HG02970 (cell line): ENCODE measurements around the gene C2CD2L.
"Not testable (repeated sequence)": the region's sequence is repeated elsewhere in the genome, so short reads cannot be mapped to it uniquely, and the experiment has no call there.

Experiments used
- ATAC-seq: cut with Tn5 transposase; IDR thresholded peaks from one replicate; pipeline ENCODE4 v1.9.1; 2021; ENCODE audit warnings: mild to moderate bottlenecking, moderate library complexity, moderate number of reproducible peaks; ENCODE audit not compliant: unreplicated experiment, low FRiP score

C2CD2L gene

DNA sequence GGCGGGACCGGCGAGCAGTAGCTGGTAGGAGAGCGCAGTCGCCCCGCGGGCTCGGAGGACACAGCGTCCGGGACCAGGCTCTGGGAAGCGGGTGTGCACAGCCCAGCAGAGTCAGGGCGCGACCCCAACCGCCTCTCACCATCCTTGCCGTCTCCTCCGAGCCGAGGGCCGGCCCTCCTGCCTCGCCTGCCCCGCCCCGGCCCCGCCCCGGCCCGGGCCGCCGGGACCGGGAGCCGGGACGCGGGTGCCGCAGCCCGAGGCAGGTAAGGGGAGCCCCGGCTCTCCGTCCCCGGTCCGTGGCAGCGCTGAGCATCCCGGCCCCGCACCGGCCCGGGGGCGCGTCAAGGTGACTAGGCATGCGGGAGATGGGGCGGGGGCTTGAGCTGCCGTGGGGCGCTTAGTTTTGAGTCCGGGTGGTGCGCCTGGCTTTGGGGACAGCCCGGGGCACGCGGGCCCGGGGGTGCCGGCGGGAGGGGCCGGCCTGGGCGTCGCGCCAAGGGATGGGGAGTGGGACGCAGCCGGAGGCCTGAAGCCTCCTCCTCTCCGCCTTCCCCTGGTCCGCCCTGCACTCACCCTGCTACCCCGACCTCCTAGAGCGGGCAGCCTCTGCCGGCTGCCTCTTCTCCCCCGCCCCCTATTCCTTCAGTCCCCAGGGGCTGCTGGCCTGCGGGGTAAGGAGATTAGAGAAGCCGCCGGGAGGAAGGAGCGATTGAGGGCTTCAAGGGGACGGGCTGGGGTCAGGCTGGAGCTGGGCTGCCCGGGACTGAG, 42.1 kb downstream of the C2CD2L start, which contains the start of gene ABCG4:
ABCG4 (plus strand) TSS at position 35 of the 768 bp plus-strand sequence. CDS start 914 bp downstream, outside the sequence.
- no peak for ATAC-seq

GRCh38 chr11:119149786-119150275, 42.7 kb downstream of the C2CD2L start:
- ATAC-seq, result no peak

DNA sequence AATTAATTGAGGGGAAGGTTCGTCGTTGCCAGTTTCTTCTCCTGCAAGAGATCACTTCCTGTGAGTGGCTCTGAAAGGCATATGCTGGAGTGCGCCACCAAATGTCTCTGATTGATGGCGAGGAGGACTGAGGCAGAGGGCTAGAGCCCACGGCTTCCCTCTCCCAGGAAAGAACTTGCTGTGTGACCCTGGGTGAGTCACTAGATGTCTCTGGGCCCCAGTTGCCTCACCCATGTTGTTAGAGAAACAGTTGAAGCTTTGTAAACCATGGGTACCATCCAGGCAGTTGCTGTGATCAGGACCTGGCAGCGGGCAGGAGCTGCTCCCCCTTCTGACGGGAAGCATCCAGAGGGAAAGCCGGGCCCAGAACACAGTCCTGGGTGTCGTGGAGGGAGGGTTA, 44.9 kb downstream of the C2CD2L start:
- no peak for ATAC-seq

DNA sequence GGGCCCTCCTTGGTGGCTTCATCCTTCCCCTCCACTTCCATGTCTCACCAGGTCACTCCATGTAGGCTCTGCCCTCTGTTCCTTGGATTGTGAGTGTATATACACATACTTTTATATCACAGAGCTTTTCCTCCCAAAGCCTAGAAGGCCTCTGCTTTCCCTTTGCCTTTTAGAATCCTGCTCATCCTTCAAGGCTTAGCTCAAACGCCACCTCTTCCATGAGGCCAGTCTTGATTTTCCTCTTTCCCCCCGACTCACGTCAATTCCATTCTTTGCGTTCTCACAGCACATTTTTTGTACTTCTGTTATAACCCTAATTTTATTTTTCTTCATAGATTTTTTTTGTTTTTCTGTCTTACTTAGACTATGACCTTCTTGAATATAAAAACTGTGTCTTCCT, 45.5 kb downstream of the C2CD2L start:
- ATAC-seq, result no peak

GRCh38 chr11:119153049-119153818, 46.1 kb downstream of the C2CD2L start:
- ATAC-seq, result no peak

DNA sequence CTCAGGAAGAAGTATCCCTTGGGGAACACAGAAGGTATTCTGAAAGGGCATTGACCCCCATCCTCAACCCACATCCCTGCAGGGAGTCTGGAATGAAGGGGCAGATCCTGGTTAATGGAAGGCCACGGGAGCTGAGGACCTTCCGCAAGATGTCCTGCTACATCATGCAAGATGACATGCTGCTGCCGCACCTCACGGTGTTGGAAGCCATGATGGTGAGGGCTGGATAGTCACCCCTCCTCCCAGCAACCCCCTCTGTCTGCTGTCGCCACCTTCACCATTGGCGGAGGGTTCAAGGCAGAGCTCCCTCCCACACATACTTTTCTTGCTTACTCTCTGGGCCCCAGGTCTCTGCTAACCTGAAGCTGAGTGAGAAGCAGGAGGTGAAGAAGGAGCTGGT, 47.0 kb downstream of the C2CD2L start:
- ATAC-seq, result no peak

DNA sequence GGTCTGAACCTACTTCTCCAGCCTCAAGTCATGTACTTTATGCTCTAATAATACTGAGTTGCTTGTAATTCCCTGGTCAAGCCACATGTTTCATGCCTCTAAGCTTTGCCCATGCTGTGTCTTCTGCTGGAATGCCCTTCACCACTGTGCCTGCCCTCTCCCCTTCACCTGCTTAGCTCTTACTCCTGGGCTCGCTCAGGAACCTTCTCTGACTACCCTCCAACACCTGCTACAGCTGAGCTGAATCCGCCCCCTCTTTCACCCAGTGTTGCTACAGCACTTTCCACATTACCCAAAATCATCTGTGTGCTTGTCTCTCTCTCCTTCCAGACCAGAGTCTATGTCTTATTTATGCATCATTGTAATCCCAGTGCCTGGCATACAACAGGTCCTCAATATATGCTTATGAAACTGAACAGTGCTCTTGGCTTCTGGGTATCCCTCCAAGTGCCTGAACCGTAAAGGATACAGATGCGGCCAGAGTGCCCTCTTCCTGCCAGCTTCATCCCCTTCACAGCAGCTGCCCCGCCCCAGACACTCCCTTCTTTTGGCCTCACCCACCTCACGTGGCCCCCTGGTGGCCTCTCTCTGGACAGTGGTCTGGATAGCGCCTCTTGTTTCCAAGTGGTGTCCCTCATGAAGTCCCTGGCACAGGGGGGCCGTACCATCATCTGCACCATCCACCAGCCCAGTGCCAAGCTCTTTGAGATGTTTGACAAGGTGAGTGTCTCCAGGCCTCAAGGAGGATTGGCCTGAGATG, 48.8 kb downstream of the C2CD2L start:
- ATAC-seq, result no peak

GRCh38 chr11:119156496-119156895, 49.4 kb downstream of the C2CD2L start:
- no peak for ATAC-seq

- no peak for ATAC-seq
Measured at GRCh38 chr11:119157063-119157462, 49.9 kb downstream of the C2CD2L start.

- no peak for ATAC-seq
Measured at GRCh38 chr11:119158467-119158866, 51.3 kb downstream of the C2CD2L start.

DNA sequence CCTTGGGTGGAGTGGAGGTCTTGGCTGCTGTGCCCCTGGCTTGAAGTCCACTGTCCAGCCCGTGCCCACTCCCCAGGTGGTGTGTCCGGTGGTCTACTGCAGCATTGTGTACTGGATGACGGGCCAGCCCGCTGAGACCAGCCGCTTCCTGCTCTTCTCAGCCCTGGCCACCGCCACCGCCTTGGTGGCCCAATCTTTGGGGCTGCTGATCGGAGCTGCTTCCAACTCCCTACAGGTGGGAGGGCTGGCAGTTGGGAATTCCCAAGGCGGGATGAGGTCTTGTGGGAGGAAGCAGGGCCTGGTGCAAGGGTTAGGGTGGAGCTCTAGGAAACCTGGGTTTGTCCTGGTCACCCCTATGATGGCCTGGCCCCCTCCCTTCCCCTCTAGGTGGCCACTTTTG, 53.0 kb downstream of the C2CD2L start:
- ATAC-seq, result no peak

DNA sequence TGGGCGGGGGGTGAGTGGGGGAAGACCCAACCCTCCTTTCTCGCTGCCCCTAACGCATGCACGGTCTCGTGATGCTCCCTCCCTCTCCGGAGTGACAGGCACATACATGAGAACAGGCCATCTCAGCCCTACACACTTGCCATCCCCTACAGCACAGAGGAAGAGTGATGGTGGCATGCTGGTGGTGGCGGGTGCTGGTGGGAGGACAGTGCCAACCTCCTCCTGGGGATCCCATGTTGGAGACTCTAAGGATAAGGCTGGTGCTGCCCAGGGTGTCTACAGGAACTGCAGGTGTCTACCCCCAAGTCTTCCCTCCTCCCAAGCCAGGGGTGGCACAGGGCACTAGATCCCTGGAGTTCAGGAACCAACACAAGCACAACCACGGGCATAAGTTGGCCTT, 54.7 kb downstream of the C2CD2L start:
- ATAC-seq, result no peak

GRCh38 chr11:119166368-119167076, 59.4 kb downstream of the C2CD2L start:
- no peak for ATAC-seq

GRCh38 chr11:119167077-119167458, 59.9 kb downstream of the C2CD2L start:
- ATAC-seq, result not testable (repeated sequence)

GRCh38 chr11:119167933-119168332, 60.8 kb downstream of the C2CD2L start:
- ATAC-seq, result no peak
